ENCODE data around the gene GMEB1. TPM values are rescaled to one million over a fixed set of nuclear protein-coding genes. Genes with fewer than 3 reads are reported as not detected.
A peak's percentile ranks its signal among the peaks of the same experiment; 100 is the strongest.
"Not testable (repeated sequence)": the region's sequence is repeated elsewhere in the genome, so short reads cannot be mapped to it uniquely, and the experiment has no call there.

The GMEB1 gene
- total RNA-seq, 2 donors from 2014 or later = 8.7 to 10.6 TPM

DNA sequence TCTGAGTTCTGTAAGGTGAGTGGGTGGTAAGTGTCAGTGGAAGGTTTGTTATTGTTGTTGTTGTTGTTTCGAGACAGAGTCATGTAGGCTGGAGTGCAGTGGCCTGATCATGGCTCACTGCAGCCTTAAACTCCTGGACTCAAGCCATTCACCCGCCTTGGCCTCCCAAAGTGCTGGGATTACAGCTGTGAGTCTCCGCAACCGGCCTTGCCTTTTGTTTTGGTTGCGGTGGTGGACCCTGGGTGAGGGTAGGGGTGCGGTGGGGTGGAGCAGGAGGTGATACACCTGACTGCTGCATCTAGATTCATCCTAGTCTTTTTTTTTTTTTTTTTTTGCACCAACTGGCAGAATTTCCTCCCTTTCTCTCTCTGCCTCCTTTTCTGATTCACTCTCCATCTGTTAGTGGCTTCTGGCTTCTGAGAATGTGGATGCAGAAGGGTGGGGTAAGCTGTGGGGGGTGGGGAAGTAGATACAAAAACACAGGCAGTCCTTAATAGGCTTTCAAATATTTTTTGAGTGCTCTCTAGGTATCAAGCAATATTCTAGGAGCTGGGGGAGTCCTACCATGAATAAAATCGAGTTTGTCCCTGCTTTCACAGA lies 4.6 kb upstream of the GMEB1 start:
- DNase-seq (ENCODE audit: low spot score) = no peak
- intact Hi-C loops (cut with DNase I) = no loop called here

DNA sequence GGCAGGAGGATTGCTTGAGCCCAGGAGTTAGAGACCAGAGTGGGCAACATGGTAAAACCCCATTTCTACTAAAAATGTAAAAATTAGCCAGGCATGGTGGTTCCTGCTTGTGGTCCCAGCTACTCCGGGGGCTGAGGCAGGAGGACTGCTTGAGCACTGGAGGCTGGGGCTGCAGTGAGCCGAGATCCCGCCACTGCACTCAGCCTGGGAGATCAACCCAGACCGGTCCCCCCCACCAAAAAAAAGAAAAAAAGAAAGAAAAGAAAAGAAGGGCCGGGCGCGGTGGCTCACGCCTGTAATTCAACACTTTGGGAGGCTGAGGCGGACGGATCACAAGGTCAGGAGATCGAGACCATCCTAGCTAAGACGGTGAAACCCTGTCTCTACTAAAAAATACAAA lies 1.8 kb upstream of the GMEB1 start:
- intact Hi-C loops (cut with DNase I) = no loop called here
- no peak for DNase-seq (ENCODE audit: low spot score)

DNA sequence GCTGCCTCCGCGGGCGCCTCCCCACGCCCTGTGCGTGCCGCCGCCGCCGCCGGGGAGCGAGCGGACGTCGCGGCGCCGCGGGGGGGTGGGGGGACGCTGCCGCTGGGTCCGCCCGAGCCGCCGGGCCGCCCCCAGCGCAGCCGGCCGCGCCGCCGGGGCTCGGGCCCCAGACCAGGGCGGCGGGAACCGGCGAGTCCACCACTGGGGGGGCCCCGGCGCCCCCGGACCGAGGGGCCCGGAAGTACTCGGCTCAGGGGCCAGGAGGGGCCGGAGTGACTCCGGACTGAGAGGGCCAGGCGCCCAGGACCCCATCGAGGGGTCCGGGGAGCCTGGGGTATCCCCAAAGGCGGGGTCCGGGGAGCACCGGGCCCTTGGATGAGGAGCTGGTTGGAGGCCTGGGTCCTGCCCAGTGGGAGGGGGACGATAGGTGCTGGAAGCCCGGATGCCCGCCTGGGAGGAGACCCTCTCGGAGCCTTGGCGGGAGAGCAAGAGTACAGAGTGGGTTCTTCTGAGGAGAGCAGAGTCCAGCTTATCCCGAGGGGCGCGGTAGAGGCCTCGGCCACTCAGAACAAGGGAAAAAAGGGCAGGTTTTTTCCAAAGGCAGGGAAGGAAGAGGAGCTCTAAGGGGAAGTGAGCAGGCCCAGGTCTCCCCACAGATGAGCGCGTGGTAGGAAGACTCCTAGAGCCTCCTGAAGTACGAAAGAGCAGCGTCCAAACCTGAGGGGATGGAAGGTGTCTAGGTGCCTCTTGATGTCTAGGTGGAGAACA lies 556 bp downstream of the GMEB1 start:
- DNase-seq (ENCODE audit: low spot score) = peak; percentile 88
- intact Hi-C loops (cut with DNase I) = no loop called here

DNA sequence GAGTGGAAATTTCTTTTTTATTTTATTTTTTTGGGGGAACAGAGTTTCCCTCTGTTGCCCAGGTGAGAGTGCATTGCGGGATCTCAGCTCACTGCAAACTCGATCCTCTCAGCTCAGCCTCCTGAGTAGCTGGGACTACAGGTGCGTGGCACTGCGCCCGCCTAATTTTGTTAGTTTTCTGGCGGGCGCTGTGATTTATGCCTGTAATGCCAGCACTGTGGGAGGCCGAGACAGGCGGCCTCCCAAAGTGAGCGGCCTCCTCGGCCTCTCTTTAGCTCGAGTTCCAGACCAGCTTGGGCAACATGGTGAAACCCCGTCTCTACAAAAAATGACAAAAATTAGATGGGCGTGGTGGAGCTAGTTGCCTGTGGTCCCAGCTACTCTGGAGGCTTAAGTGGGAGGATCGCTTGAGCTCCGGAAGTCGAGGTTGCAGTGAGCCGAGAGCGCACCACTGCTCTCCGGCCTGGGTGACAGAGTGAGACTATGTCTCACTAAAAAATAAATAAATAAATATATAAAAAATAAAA lies 2.7 kb downstream of the GMEB1 start:
- no peak for DNase-seq (ENCODE audit: low spot score)
- intact Hi-C loops (cut with DNase I) = no loop called here

GRCh38 chr1:28672971-28673370 lies 4.4 kb downstream of the GMEB1 start:
- intact Hi-C loops (cut with DNase I); DNase-seq (ENCODE audit: low spot score): not testable (repeated sequence)

DNA sequence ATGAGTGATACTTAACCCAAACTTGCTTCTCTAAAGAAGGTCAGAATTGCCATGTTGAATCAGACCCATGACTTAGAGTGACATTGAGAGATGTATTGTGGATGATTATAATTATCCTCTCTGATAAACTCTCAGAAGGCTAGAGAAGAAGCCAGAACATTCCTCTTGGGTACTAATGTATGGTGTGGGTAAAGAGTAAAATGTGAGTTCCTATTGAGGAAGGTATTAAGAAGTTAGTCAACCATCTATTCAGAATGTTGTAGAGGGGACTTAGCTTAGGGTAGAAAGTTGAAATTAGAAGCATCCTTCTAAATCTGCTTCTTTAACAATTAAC lies 7.3 kb downstream of the GMEB1 start:
- no peak for DNase-seq (ENCODE audit: low spot score)
- intact Hi-C loops (cut with DNase I) = no loop called here

DNA sequence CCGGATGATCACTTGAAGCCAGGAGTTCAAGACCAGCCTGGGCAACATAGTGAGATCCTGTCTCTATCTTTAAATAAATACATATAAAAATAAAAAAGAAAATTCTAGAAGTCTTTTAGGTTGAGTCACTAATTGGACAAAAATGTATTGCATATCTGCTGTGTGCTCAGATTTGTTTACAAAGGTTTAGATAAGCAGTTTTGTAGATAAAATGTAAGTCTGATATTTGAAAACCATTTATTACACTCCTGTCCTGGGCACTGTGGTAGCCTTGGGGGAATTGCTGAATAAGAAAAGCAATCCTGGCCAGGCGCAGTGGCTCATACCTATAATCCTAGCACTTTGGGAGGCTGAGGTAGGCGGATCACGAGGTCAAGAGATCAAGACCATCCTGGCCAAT lies 11.6 kb downstream of the GMEB1 start:
- DNase-seq (ENCODE audit: low spot score) = no peak
- intact Hi-C loops (cut with DNase I) = no loop called here

DNA sequence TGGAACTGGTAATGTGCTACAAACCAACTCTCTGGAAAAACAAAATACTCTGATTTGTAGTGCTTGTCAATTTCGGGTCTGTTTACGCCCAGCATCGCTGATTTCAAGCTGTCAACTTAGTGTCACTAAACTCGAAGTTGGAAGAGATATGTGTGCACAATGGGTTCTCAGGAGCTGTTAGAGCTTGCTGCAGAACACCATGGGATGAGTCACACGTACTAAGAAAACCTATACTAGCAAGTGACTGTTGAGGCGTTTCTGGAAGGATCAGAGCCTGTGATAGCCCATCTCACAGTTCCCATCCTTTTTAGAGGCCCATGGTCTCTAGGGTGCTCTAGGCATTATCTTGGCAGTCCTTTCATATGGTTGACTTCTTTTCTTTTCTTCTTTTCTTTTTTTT lies 14.3 kb downstream of the GMEB1 start:
- intact Hi-C loops (cut with DNase I) = no loop called here
- no peak for DNase-seq (ENCODE audit: low spot score)

DNA sequence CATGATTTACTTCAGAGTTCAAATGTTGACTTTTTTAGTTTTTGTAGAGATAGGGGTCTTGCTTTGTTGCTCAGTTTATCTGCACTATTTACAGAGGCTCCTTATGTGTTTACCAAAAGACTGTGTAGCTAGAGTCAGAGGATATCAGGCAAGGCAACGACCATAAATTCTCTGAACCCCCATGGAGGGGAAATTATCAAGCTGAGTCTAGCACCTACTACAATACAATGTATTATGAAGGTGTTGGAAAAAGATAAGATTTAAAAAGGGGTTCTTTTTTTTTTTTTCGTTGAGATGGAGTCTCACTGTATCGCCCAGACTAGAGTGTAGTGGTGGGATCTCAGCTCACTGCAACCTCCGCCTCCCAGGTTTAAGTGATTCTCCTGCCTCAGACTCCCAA lies 16.4 kb downstream of the GMEB1 start:
- intact Hi-C loops (cut with DNase I) = no loop called here
- DNase-seq (ENCODE audit: low spot score) = no peak

GRCh38 chr1:28691627-28692026 lies 23.0 kb downstream of the GMEB1 start:
- DNase-seq (ENCODE audit: low spot score); intact Hi-C loops (cut with DNase I): not testable (repeated sequence)

- no peak for DNase-seq (ENCODE audit: low spot score)
- intact Hi-C loops (cut with DNase I) = no loop called here
These were observed 35.0 kb downstream of the GMEB1 start for GRCh38 chr1:28703629-28704028.

- DNase-seq (ENCODE audit: low spot score) = no peak
These were observed 47.8 kb downstream of the GMEB1 start for GRCh38 chr1:28716336-28716735.

DNA sequence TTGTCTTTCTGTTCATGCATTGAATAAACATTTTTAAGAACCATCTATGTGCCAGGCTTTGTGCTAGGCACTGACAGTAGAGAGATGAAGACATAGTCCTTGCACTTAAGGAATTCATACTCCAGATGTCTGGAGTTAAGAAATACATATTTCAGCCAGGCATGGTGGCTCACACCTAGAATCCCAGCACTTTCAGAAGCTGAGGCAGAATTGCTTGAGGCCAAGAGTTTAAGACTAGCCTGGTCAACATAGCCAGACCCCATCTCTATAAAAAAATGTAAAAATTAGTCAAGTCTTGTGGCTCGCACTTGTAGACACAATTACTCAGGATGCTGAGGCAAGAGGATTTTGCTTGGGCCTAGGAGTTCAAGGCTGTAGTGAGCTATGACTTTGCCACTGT lies 49.6 kb downstream of the GMEB1 start:
- no peak for DNase-seq (ENCODE audit: low spot score)
- intact Hi-C loops (cut with DNase I) = no loop called here

More at GRCh38 chr1:28716336-28716735, 47.8 kb downstream of the GMEB1 start:
- intact Hi-C loops (cut with DNase I) = no loop called here

- no peak for DNase-seq (ENCODE audit: low spot score)
- intact Hi-C loops (cut with DNase I) = no loop called here
These were observed 50.2 kb downstream of the GMEB1 start for GRCh38 chr1:28718586-28719331.

GRCh38 chr1:28719332-28719619 lies 50.7 kb downstream of the GMEB1 start:
- no peak for DNase-seq (ENCODE audit: low spot score)
- intact Hi-C loops (cut with DNase I) = no loop called here

GRCh38 chr1:28720376-28720775 lies 51.8 kb downstream of the GMEB1 start:
- DNase-seq (ENCODE audit: low spot score) = no peak

GRCh38 chr1:28721927-28722326 lies 53.3 kb downstream of the GMEB1 start:
- intact Hi-C loops (cut with DNase I) = not testable (repeated sequence)

More at GRCh38 chr1:28720376-28720775, 51.8 kb downstream of the GMEB1 start:
- intact Hi-C loops (cut with DNase I) = no loop called here

DNA sequence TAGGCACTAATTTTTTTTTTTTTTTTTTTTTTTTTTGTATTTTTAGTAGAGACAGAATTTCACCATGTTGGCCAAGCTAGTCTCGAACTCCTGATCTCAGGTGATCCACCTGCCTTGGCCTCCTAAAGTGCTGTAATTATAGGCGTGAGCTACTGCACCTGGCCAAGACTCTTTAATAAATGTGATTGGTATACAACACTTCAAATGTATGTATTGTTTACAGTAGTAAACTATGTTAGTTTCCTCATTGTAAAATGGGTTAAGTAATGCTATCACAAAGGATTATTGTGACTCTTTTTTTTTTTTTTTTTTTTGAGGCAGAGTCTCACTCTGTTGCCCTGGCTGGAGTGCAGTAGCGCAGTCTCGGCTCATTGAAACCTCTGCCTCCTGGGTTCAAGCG lies 56.8 kb downstream of the GMEB1 start:
- intact Hi-C loops (cut with DNase I); DNase-seq (ENCODE audit: low spot score): not testable (repeated sequence)

More at GRCh38 chr1:28721927-28722326, 53.3 kb downstream of the GMEB1 start:
- not testable (repeated sequence) for DNase-seq (ENCODE audit: low spot score)

- no peak for DNase-seq (ENCODE audit: low spot score)
- intact Hi-C loops (cut with DNase I) = no loop called here
These were observed 67.4 kb downstream of the GMEB1 start for GRCh38 chr1:28735961-28736449.
